Mesendoderm (in vitro differentiated cells): Measurements from ENCODE around the gene STAC.

Source experiments
- DNase-seq: peaks from one replicate; pipeline ENCODE4 v3.0.0; 2013
- H2AK5ac ChIP-seq: 2 replicates; pipeline ENCODE4 v1.6.1; 2013; ENCODE audit warnings: low read length, inconsistent platforms
- H2BK120ac ChIP-seq: 2 replicates; pipeline ENCODE4 v1.6.1; 2013; ENCODE audit warnings: low read depth, mild to moderate bottlenecking, low read length, moderate library complexity, mixed read lengths
- H2BK15ac ChIP-seq: replicated peaks from 2 replicates; pipeline ENCODE4 v1.6.1; 2013; ENCODE audit warnings: low read depth, mild to moderate bottlenecking, moderate library complexity
- H2BK5ac ChIP-seq: 2 replicates; pipeline ENCODE4 v1.6.1; 2013; ENCODE audit warnings: low read length, inconsistent platforms
- H3K18ac ChIP-seq: 2 replicates; pipeline ENCODE4 v1.6.1; 2013; ENCODE audit warnings: mild to moderate bottlenecking, low read length, mixed read lengths
- H3K23ac ChIP-seq: one replicate; pipeline ENCODE4 v1.6.1; 2013; ENCODE audit warnings: low read length
- H3K27ac ChIP-seq: 2 replicates; pipeline ENCODE4 v1.5.1; 2013; ENCODE audit warnings: low read depth, mild to moderate bottlenecking, inconsistent platforms, low read length, moderate library complexity
- H3K27me3 ChIP-seq: 2 replicates; pipeline ENCODE4 v1.6.1; 2013; ENCODE audit warnings: low read length, control low read depth, mild to moderate bottlenecking, inconsistent platforms; ENCODE audit not compliant: insufficient read depth, poor library complexity
- H3K36me3 ChIP-seq: 2 replicates; pipeline ENCODE4 v1.6.1; 2013; ENCODE audit warnings: low read length, inconsistent platforms; ENCODE audit not compliant: control insufficient read depth, insufficient read depth
- H3K4ac ChIP-seq: one replicate; pipeline ENCODE4 v1.6.1; 2013; ENCODE audit warnings: low read depth, mild to moderate bottlenecking, low read length, moderate library complexity
- H3K4me1 ChIP-seq: 2 replicates; pipeline ENCODE4 v1.6.1; 2013; ENCODE audit warnings: low read depth, low read length, inconsistent platforms; ENCODE audit not compliant: control insufficient read depth
- H3K4me2 ChIP-seq: 2 replicates; pipeline ENCODE4 v1.6.1; 2013; ENCODE audit warnings: low read length
- H3K4me3 ChIP-seq: 2 replicates; pipeline ENCODE4 v1.5.1; 2013; ENCODE audit warnings: mild to moderate bottlenecking, low read length
- H3K56ac ChIP-seq: one replicate; pipeline ENCODE4 v1.6.1; 2013; ENCODE audit warnings: low read length
- H3K79me1 ChIP-seq: 2 replicates; pipeline ENCODE4 v1.6.1; 2013; ENCODE audit warnings: low read length, inconsistent platforms
- H3K79me2 ChIP-seq: 2 replicates; pipeline ENCODE4 v1.6.1; 2013; ENCODE audit warnings: mild to moderate bottlenecking, low read length; ENCODE audit not compliant: control insufficient read depth, insufficient read depth
- H3K9ac ChIP-seq: 2 replicates; pipeline ENCODE4 v1.6.1; 2013; ENCODE audit warnings: low read length, inconsistent platforms
- H4K5ac ChIP-seq: one replicate; pipeline ENCODE4 v1.6.1; 2013; ENCODE audit warnings: low read length
- H4K8ac ChIP-seq: one replicate; pipeline ENCODE4 v1.6.1; 2013; ENCODE audit warnings: low read depth, mild to moderate bottlenecking, control low read depth, low read length, moderate library complexity
- WGBS: extraction: QIAGEN DNeasy Blood & Tissue Kit; methylation state at CpG from one replicate; pipeline ENCODE4 v1.1.7; 2013; ENCODE audit warnings: low lambda C conversion rate, missing lambda C conversion rate; ENCODE audit not compliant: insufficient coverage; ENCODE audit errors: extremely low coverage; 5-methylcytosine and 5-hydroxymethylcytosine counted together

Gene STAC

GRCh38 chr3:36401056-36401455, 20.8 kb downstream of the STAC start:
- Histone ChIP-seq H3K56ac (no peak overlapping the region), H3K4me1 (no peaks in the 10 kb centered on the region), H2BK15ac (no peak overlapping the region), H3K4ac (no peak overlapping the region), H3K79me2 (no peaks in the 10 kb centered on the region), H3K23ac (no peak overlapping the region), H3K36me3 (no peaks in the 10 kb centered on the region), H3K4me2 (no peak overlapping the region), H2BK120ac (no peak overlapping the region), H4K5ac (no peak overlapping the region), H3K79me1 (no peaks in the 10 kb centered on the region), H2BK5ac (no peak overlapping the region), H2AK5ac (no peak overlapping the region), H4K8ac (no peak overlapping the region), H3K9ac (no peak overlapping the region), H3K27ac (no peak overlapping the region), H3K27me3 (no peaks in the 10 kb centered on the region), H3K4me3 (no peak overlapping the region), H3K18ac (no peak overlapping the region)
- no CpG with 5 or more reads among the region's 1 CpG for WGBS
- DNase-seq = no peak

- Histone ChIP-seq H3K23ac (no peak overlapping the region), H3K27me3 (no peaks in the 10 kb centered on the region), H3K79me1 (no peaks in the 10 kb centered on the region), H3K18ac (no peak overlapping the region), H3K4ac (no peak overlapping the region), H3K79me2 (no peaks in the 10 kb centered on the region), H3K4me1 (no peaks in the 10 kb centered on the region), H3K4me2 (no peak overlapping the region), H3K27ac (no peak overlapping the region), H3K4me3 (no peak overlapping the region), H2AK5ac (no peak overlapping the region), H3K56ac (no peak overlapping the region), H3K36me3 (no peaks in the 10 kb centered on the region), H2BK5ac (no peak overlapping the region), H4K5ac (no peak overlapping the region), H4K8ac (no peak overlapping the region), H3K9ac (no peak overlapping the region), H2BK15ac (no peak overlapping the region), H2BK120ac (no peak overlapping the region)
- DNase-seq = no peak
Observed at GRCh38 chr3:36403661-36404060, 23.4 kb downstream of the STAC start.

- Histone ChIP-seq H3K4me3 (no peak overlapping the region), H3K4me1 (no peaks in the 10 kb centered on the region), H3K18ac (no peak overlapping the region), H2AK5ac (no peak overlapping the region), H3K9ac (no peak overlapping the region), H3K36me3 (no peaks in the 10 kb centered on the region), H2BK120ac (no peak overlapping the region), H3K27me3 (no peaks in the 10 kb centered on the region), H4K5ac (no peak overlapping the region), H3K4ac (no peak overlapping the region), H3K79me2 (no peaks in the 10 kb centered on the region), H4K8ac (no peak overlapping the region), H3K56ac (no peak overlapping the region), H2BK5ac (no peak overlapping the region), H3K23ac (no peak overlapping the region), H2BK15ac (no peak overlapping the region), H3K4me2 (no peak overlapping the region), H3K79me1 (no peaks in the 10 kb centered on the region), H3K27ac (no peak overlapping the region)
- DNase-seq = no peak
- WGBS = no CpG with 5 or more reads among the region's 4 CpGs
Observed at GRCh38 chr3:36405190-36405589, 24.9 kb downstream of the STAC start.

DNA sequence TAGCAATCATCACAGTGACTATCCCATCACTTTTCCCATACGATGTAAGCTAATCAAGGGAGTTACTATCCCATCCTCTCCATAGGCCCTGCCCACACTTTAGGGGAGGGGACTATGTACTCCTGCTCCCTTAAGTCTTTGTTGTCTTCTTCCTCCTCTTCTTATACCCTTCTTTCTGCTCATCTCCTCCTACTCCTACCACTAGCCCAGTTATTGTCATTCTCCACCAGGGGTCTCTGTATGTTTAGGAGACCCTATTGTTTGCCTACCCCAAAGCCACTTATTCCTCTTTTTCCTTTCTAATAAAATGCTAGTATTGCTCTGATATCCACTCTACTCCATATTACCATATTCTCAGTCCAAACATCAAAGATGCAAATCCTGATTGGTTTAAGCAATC, 27.8 kb downstream of the STAC start:
- Histone ChIP-seq H3K79me1 (no peaks in the 10 kb centered on the region), H3K79me2 (no peaks in the 10 kb centered on the region), H2AK5ac (no peak overlapping the region), H3K23ac (no peak overlapping the region), H3K36me3 (no peaks in the 10 kb centered on the region), H3K4me1 (no peaks in the 10 kb centered on the region), H3K4me3 (no peak overlapping the region), H3K4me2 (no peak overlapping the region), H4K8ac (no peak overlapping the region), H3K27ac (no peak overlapping the region), H3K56ac (no peak overlapping the region), H3K9ac (no peak overlapping the region), H3K27me3 (no peaks in the 10 kb centered on the region), H3K18ac (no peak overlapping the region), H2BK5ac (no peak overlapping the region), H2BK120ac (no peak overlapping the region), H3K4ac (no peak overlapping the region), H4K5ac (no peak overlapping the region), H2BK15ac (no peak overlapping the region)
- WGBS = no CpG with 5 or more reads among the region's 1 CpG
- DNase-seq = peak; percentile 49

- H2AK5ac ChIP-seq = no peak overlapping the region
- no peaks in the 10 kb centered on the region for H3K4me1 ChIP-seq
- H2BK120ac ChIP-seq = no peak overlapping the region
- no peak overlapping the region for H2BK15ac ChIP-seq
- no peaks in the 10 kb centered on the region for H3K36me3 ChIP-seq
- H3K23ac ChIP-seq = no peak overlapping the region
- H3K4me2 ChIP-seq = no peak overlapping the region
- no peak overlapping the region for H3K27ac ChIP-seq
- no peaks in the 10 kb centered on the region for H3K79me1 ChIP-seq
- H3K4ac ChIP-seq = no peak overlapping the region
- H3K18ac ChIP-seq = no peak overlapping the region
- no peak overlapping the region for H3K4me3 ChIP-seq
- no peak overlapping the region for H4K8ac ChIP-seq
- no peak overlapping the region for H3K9ac ChIP-seq
- no peak overlapping the region for H2BK5ac ChIP-seq
- no peaks in the 10 kb centered on the region for H3K27me3 ChIP-seq
- no peak for DNase-seq
- no peaks in the 10 kb centered on the region for H3K79me2 ChIP-seq
- no peak overlapping the region for H4K5ac ChIP-seq
- H3K56ac ChIP-seq = no peak overlapping the region
- no CpG with 5 or more reads among the region's 2 CpGs for WGBS
Observed at GRCh38 chr3:36409862-36410261, 29.6 kb downstream of the STAC start.

- Histone ChIP-seq H3K56ac (no peak overlapping the region), H3K9ac (no peak overlapping the region), H3K79me1 (no peaks in the 10 kb centered on the region), H4K5ac (no peak overlapping the region), H3K23ac (no peak overlapping the region), H2AK5ac (no peak overlapping the region), H3K4me2 (no peak overlapping the region), H2BK15ac (no peak overlapping the region), H2BK120ac (no peak overlapping the region), H3K27me3 (no peaks in the 10 kb centered on the region), H3K79me2 (no peaks in the 10 kb centered on the region), H3K27ac (no peak overlapping the region), H4K8ac (no peak overlapping the region), H3K18ac (no peak overlapping the region), H3K4me1 (no peaks in the 10 kb centered on the region), H3K4me3 (no peak overlapping the region), H3K36me3 (no peaks in the 10 kb centered on the region), H3K4ac (no peak overlapping the region), H2BK5ac (no peak overlapping the region)
- no CpG with 5 or more reads among the region's 1 CpG for WGBS
- no peak for DNase-seq
Observed at GRCh38 chr3:36411587-36411986, 31.3 kb downstream of the STAC start.
